HG03103 (cell line): ENCODE results near the gene TMEM165.

ENCODE experiments used
- ATAC-seq: cut with Tn5 transposase; IDR thresholded peaks from one replicate; pipeline ENCODE4 v1.9.1; 2021; ENCODE audit warnings: low read depth; ENCODE audit not compliant: unreplicated experiment

The TMEM165 gene

GRCh38 chr4:55447108-55447708 is 51.5 kb downstream of the TMEM165 start:
- ATAC-seq, result no peak

- ATAC-seq, result no peak
Observed at GRCh38 chr4:55447831-55448230, 52.1 kb downstream of the TMEM165 start.

- ATAC-seq, result no peak
Observed at GRCh38 chr4:55450566-55450965, 54.8 kb downstream of the TMEM165 start.

- ATAC-seq, result no peak
Observed at GRCh38 chr4:55458164-55458563, 62.4 kb downstream of the TMEM165 start.

GRCh38 chr4:55458611-55459010 is 62.9 kb downstream of the TMEM165 start:
- ATAC-seq, result no peak

GRCh38 chr4:55466001-55466400 is 70.2 kb downstream of the TMEM165 start:
- ATAC-seq, result no peak

GRCh38 chr4:55468724-55469123 is 73.0 kb downstream of the TMEM165 start:
- no peak for ATAC-seq

GRCh38 chr4:55469979-55470378 is 74.2 kb downstream of the TMEM165 start:
- no peak for ATAC-seq
